WTC11 (cell line): ENCODE data around the gene OR52J3. TPM values are rescaled to one million over a fixed set of nuclear protein-coding genes. Genes with fewer than 3 reads are reported as not detected.

ENCODE experiments used
- total RNA-seq: library from RNA; stranded (reverse); gene quantifications from 3 replicates; pipeline ENCODE4 v1.2.3, GENCODE V29; 2021

OR52J3 gene
- total RNA-seq, 1 experiment from 2014 or later: not detected

Other genes starting within 250 kb of the OR52J3 start
- gene OR52R1, start 242.1 kb upstream of the OR52J3 start, total RNA-seq: not detected in 3 replicates
- gene OR51F2, start 225.2 kb upstream of the OR52J3 start, total RNA-seq: not detected in 3 replicates
- gene OR51S1, start 197.3 kb upstream of the OR52J3 start, total RNA-seq: not detected in 3 replicates
- gene OR51T1, start 164.6 kb upstream of the OR52J3 start, total RNA-seq: not detected in 3 replicates
- not detected in 3 replicates for gene OR51A7, start 142.7 kb upstream of the OR52J3 start, total RNA-seq
- not detected in 3 replicates for gene OR51G2, start 127.2 kb upstream of the OR52J3 start, total RNA-seq
- gene OR51G1, start 122.2 kb upstream of the OR52J3 start, total RNA-seq: not detected in 3 replicates
- not detected in 3 replicates for gene OR51A4, start 98.9 kb upstream of the OR52J3 start, total RNA-seq
- not detected in 3 replicates for gene OR51A2, start 90.8 kb upstream of the OR52J3 start, total RNA-seq
- not detected in 3 replicates for gene OR51L1, start 51.7 kb upstream of the OR52J3 start, total RNA-seq
- gene OR52E2, start 13.1 kb downstream of the OR52J3 start, total RNA-seq: not detected in 3 replicates
- gene OR52E1, start 23.0 kb downstream of the OR52J3 start, total RNA-seq: not detected in 3 replicates
- gene OR52A5, start 91.8 kb downstream of the OR52J3 start, total RNA-seq: 0.07 to 0.11 TPM in 2 of 3 replicates, not detected in the other
- gene OR52A1, start 108.2 kb downstream of the OR52J3 start, total RNA-seq: 3.7 to 5.4 TPM (median 4.4 TPM) in 3 replicates
- not detected in 3 replicates for gene OR51V1, start 154.2 kb downstream of the OR52J3 start, total RNA-seq
- gene HBB, start 180.5 kb downstream of the OR52J3 start, total RNA-seq: 0.34 TPM in 1 of 3 replicates, not detected in the others
- not detected in 3 replicates for gene HBD, start 188.0 kb downstream of the OR52J3 start, total RNA-seq
- gene HBG1, start 203.3 kb downstream of the OR52J3 start, total RNA-seq: 1.5 to 3.4 TPM (median 2.7 TPM) in 3 replicates
- gene HBG2, start 208.3 kb downstream of the OR52J3 start, total RNA-seq: 5.1 to 8.7 TPM (median 6.5 TPM) in 3 replicates
- 1.5 to 3.1 TPM (median 1.7 TPM) in 3 replicates for gene HBE1, start 223.4 kb downstream of the OR52J3 start, total RNA-seq